Activated T-cell treated with anti-CD3 and anti-CD28 coated beads, Interleukin-2, amount 50 U/mL, for 48 hours (primary cell): ENCODE measurements around the gene OR2S2.
"Not testable (repeated sequence)": the region's sequence is repeated elsewhere in the genome, so short reads cannot be mapped to it uniquely, and the experiment has no call there.

ENCODE experiments used
- DNase-seq, 2 experiments: peaks; one replicate each; pipeline ENCODE4 v3.0.0-alpha.2; 2020

OR2S2 gene

DNA sequence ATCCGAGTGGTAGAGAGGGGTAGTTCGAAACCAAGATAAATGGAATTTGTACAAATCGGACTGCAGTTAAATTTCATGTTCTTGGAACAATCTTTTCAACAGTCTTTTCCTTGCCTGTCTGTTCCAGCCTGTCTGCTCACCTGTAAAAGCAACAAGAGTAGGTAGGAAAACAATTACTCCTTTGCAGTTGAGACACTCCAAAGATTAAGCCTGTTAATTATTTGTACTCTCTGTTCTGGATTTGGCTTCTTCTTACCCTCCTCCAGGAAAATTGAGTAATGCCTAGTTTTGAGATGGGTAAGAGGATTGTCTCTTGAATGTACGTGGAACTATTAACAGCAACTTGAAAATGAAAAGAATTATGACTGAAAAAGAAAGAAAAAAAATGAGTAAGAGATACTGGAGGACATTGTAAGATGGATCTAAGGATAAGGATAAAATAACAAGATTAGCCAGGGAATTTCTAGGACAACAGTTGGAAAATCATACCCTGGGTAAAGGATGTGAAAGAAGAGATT lies 24.3 kb downstream of the OR2S2 start:
- no peak for DNase-seq

DNA sequence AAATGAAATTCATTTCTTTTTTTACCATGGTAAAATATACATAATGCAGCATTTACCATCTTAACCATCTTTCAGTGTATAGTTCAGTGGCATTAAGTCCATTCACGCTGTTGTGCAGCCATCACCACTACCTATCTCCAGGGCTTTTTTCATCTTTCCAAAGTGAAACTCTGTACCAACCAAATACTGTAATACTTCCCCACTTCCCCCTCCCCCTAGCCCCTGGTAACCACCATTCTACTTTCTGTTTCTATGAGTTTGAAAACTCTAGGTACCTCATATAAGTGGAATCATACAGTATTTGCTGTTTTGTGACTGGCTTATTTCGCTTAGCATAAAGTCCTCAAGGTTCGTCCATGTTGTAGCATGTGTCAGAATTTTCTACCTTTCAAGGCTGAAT lies 25.2 kb downstream of the OR2S2 start:
- no peak for DNase-seq

DNA sequence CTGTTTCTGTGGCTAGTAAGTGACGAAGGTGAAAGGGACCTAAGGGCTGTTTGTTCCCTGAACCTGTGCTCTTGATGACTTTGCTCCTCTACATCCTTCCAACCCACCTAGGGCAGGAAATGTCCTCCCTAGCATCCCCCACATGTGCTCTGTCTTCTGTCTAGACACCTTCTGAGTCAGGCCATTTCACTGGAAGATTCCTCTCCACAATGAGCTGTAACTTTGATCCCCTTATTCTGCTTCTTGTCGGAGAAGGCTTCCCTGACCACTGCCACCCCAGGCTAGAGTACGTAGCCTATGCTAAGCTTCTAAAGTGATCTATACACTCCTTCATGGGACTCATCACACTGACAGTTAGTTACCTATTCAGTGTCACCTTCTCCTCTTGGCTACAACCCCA lies 27.0 kb downstream of the OR2S2 start:
- DNase-seq = no peak

DNA sequence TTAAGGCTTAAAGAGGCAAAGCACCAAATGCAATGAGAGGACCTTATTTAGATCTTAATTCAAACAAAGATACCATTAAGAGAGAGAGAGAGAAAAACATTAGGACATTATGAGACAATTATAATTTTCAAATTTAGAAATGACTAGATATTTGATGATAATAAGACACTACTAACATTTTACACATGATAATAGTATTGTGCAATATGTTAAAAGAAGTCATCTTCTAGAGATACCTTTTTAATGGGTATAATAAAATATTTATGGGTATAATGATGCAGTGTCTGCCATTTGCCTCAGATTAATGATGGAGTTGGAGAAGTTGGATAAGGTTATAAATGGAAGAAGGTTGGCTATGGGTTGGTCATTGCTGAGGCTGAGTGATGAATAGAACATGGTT lies 27.4 kb downstream of the OR2S2 start:
- DNase-seq = no peak

DNA sequence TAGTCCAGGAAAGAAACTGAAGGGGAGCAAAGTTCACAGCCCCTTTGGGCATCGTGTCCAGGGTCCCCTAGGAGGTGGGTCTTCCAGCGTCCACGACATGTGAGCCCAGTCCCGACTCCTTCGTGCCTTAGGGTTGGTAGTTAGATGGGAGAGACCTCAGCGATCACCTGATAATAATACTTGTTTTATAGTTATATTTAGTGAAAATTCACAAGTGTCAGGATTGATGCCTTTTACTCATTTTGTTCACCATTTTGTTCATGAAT lies 28.6 kb downstream of the OR2S2 start:
- DNase-seq = no peak

DNA sequence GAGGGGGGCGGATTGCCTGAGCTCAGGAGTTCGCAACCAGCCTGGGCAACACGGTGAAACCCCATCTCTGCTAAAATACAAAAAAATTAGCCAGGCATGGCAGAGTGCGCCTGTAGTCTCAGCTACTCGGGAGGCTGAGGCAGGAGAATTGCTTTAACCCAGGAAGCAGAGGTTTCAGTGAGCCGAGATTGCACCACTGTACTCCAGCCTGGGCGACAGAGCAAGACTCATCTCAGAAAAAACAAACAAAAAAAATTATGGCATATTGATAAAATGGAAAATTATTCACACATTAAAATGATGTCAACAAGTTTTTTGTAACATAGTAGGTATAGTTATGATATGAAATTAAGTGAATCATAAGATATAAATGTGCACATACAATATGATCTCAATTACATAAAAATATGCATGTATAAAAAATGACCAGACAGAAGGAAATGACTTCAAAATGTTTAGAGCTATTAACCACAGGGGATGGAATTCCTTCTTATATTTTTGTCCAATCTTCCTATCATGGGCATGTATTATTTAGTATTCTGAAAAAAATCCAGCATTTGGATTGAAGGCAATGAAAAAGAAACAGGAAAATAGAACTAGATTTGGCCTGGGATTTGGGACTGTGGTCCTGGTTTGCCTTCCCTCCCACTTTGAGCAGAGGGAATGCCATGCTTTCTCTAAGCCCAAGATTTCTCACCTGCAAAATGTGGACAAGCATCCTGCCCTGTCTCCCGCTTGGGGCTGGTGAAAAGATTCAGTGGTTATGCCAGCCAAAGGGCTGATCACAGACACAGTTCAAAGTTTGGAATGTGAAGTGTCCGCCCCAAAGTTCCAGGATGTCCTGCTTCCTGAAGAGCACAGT lies 29.1 kb downstream of the OR2S2 start:
- no peak for DNase-seq

DNA sequence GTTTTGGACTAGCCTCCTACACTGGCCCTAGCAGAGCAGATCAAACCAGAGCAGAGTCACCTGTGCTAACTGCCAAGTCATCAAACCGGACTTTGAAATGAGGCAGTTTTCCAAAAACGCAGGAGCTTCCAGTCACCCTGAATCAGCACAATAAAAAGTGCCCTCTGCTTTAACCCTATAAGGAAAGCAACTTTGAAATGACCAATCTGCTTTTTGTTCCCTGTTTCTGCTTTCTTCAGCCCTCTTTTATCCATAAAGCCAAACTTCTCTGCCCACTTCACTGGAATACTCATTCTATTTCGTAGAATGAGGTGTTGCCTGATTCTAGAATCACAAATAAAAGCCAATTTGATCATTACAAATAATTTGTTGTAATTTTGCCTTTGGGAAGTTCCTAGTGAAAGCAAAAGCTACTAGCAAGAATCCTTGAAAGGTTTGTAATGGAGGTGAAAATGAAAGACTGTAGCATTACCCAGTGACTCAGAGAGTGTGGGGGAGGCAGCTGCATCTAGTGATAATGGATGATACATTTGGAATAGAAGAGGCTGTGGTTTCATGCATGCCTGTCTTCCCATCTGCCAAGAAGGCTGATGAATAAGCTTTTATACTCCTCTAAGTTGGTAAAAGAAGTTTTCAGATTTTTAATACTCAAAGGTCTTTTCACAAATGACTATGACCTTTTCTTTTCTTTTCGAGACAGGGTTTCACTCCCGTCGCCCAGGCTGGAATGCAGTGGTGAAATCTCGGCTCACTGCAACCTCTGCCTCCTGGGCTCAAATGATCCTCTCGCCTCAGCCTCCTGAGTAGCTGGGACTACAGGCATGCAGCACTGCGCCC lies 33.8 kb downstream of the OR2S2 start:
- no peak for DNase-seq

DNA sequence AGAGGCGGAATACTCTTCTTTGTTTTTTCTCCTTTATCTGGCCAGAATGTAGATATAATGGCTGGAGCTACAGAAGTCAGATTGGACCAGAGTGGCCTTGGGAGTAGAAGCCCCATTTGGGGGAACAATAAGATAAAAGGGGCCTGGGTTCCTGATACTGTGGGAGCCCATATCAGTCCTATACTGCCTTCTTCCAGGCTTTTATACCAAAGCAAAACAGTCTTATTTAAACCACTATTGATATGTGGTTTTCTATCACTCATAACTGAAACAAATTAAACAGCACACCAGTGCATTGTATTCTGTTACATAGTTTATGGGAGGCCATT lies 34.4 kb downstream of the OR2S2 start:
- no peak for DNase-seq

DNA sequence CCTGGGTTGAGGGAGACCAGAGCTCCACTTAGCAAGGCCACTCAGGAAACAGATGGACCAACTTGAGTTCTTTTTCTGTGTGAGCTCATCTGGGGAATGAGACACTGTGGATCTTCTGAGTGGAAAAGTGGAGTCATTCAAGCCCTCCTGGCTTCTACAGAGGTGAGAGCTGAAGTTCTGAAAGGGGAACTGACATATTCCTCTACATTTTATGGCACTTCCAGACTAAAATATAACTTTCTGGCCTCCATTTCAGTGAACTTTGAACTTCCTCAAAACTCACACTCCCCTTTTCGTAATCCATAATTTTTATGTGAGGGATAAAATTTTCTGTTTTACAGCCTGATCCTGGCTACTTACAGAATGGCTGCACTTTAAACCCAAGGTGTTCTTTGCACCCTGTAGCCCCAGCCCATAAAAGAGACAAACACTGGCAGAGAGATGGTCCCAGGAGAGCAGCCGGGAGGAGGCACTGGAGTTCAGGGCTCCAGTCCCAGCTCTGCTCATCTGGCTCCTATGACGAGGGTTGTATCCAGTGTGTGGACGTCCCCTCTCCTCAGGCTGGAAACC lies 37.8 kb downstream of the OR2S2 start:
- DNase-seq = no peak

DNA sequence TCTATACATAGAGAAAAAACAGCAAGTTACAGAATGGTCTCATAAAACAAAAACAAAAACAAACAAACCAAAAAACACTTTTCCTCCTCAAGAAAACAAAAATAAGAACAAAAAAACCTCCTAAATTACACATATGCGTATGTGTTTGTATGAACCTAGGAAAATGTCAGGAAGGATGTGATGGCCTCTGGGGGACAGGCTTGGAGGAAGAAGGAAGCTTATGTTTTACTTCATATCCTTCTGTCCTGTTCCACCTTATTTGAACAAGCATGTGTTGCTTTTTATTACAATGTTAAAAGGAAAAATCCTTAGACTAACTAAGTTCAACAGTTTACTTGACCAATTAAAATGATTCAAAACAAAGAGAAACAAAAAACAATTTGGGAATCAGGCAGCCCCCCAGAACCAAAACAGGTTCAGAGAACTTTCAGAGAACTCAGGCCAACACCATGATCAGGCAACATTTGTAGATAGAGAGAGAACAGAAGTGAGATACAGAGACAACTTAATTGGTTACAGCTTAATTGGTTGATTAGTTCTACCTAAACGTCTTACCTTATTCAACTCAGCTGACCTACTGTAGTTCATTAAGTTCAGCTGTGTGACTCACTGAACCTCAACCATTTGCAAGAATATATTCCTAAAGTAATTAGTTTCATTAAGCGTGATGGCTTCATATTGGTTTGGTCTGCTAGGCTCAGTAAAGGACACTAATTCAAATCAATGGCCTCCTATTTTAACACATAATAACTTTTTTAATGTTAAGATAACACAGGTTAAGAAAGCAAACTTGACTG lies 38.5 kb downstream of the OR2S2 start:
- no peak for DNase-seq

DNA sequence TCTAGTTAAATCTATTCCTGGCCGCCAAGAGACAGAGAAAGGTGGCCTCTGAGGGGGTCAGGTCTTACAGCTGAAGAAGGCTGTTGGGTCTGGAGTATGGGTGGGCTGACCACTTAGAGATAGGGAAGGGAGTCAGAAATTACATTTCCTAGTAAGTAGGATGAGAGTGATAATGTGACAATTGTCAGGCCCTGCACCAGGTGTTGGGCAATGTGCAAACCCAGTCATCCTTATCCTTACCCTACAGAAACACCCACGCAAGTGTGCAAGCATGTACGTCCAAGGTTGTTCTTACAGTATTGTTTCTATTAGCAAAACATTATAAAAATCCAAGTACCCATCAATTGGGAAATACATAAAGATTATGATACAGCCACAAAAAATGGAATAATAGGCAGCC lies 39.2 kb downstream of the OR2S2 start:
- no peak for DNase-seq

DNA sequence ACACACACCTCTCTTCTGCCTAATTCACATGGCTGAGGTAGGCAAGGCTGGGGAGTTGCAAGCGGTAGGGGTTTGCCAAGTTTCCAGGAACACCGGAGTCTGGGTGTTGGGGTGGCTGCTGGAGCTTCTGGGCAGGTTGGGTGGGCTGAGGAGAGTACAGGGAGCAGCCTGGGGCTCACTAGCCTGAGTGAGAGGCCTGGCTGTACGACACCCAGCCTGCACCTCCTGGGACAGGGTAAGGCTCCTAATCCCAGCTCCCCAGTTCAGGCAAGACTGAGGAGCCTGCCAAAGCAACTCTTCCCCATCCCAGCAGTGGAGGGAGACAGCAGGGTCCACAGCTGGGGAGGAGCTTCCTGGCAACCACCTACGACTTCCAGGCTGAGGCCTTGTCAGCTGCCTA lies 40.7 kb downstream of the OR2S2 start:
- no peak for DNase-seq

DNA sequence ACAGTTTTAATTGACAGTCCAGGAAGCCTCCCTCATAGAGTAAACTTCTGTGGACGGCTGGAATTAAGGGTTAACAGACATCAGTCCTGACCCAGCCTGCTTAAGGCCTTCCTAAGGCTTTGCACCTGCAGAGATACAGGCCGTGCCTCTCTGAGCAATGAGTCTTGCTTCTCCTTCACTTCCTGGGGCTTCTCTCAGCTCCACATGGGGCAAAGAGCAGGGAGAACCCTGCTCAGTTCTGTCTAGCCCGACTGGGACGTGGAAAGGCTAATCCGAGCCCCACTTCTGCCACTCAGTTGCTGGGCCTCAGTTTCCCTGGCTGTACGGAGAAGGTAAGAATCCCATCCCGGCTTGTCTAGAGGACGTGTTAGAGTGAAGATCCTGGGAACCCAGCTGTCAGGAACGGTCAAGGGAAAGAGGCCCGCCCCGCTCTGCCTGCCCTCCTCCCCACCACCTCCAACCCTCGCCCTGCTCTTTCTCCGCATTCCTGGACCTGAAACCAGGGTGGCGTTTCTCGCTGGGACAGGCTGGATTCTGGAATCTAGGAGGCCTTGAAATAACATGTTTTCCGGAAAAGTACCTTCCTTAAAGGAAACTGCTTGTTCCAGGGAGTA lies 42.2 kb downstream of the OR2S2 start:
- no peak for DNase-seq

DNA sequence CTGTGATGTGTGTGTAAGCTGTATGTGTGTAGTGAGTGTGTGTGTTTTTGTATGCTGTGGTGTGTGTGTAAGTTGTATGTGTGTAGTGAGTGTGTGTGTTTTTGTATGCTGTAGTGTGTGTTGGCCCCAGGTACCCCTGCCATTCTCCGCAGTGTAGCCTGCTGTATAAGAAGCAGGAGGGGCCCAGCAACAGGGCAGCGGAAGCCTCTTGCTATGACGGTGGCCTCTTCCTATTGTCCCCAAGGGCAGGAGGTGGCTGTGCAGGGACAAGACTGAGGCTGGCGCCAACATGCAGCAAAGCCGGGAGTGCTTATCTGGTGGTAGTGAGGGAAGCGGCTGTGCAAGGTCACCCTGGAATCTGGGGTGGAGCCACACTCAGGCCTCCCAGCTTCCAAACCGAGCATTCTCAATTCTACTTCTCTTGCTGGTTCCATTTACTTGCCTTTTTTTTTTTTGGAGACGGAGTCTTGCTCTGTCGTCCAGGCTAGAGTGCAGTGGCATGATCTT lies 43.6 kb downstream of the OR2S2 start:
- no peak for DNase-seq

DNA sequence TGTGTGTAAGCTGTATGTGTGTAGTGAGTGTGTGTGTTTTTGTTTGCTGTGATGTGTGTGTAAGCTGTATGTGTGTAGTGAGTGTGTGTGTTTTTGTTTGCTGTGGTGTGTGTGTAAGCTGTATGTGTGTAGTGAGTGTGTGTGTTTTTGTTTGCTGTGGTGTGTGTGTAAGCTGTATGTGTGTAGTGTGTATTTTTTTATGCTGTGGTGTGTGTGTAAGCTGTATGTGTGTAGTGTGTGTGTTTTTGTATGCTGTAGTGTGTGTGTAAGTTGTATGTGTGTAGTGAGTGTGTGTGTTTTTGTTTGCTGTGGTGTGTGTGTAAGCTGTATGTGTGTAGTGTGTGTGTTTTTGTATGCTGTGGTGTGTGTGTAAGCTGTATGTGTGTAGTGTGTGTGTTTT lies 44.5 kb downstream of the OR2S2 start:
- not testable (repeated sequence) for DNase-seq

DNA sequence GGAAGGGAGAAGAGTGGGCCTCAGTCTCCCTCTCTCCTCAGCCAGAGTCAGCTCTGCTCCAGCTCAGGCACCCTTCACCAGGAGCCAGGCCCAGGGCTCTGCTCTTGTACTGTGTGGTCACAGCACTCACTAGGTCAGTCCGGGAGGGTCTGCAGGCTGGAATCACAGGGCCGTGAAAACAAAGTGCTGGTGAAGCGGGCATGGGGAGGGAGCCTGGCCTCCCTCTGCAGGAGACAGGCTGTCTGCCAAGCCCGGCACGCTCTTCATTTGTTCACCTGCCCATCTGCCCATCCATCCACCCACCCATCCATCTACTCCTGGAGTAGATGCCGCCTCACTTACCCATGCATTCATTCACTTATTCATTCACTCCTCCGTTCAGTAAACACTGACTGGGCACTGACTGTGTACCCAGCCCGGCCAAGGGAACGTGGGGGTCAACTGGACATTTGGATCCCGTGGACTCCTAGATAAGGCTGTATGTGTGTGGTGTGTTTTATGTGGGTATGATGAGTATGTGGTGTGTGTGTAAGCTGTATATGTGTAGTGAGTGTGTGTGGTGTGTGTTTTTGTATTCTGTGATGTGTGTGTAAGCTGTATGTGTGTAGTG lies 45.1 kb downstream of the OR2S2 start:
- no peak for DNase-seq

DNA sequence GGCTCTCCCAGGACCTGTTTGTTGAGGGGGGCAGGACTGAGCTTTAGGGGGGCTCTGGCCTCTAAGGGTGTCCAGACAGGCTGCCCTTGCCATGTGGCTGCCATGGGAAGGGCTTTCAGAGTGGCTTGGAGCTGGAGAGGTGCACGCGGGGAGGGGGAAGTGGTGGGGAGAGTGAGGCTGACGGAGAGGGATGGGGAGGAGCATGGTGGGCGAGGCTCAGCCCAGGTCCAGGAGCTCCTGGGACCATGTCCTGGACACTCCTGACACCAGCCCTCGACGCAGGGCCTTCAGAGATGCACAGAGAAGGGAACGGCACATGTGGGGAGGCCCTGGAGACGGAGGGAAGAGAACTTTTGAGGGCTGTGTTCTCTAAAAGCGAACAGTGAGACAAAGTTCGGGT lies 46.3 kb downstream of the OR2S2 start:
- no peak for DNase-seq

DNA sequence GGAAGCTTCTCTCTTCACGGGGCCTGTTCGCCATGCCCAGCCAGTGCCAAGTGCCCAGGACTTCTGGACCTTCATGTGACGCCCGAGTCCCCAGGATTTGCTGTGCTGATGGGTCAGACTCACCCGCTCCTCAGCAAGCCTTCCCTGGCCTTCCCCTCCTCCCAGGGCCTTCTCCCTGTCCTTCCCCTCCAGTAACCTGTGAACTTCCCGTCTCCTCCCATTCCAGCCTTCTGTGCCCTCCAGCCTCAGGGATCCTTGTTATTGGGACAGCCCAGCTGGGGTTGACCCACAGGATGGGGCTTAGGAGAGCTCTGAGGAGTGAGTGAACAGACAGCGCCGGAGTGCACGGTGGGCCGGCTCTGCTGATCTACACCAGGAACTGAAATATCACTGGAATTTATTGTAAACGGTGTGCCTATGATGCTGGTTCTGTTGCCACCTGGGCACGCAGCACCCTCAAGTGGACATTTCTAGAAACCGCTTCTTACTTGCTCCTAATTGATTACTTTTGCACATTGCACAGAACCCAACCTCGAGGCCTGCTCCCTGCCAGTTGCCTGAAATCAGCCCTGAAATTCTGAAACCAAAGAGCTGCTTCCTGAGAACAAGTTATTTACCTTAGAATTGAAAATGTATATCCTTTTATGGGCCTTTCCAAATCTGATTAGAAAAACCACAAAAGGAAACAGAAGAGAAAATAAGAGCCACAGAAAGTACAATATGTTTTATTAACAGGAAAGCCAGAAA lies 47.2 kb downstream of the OR2S2 start:
- peak; percentile 55 to 58 for DNase-seq

DNA sequence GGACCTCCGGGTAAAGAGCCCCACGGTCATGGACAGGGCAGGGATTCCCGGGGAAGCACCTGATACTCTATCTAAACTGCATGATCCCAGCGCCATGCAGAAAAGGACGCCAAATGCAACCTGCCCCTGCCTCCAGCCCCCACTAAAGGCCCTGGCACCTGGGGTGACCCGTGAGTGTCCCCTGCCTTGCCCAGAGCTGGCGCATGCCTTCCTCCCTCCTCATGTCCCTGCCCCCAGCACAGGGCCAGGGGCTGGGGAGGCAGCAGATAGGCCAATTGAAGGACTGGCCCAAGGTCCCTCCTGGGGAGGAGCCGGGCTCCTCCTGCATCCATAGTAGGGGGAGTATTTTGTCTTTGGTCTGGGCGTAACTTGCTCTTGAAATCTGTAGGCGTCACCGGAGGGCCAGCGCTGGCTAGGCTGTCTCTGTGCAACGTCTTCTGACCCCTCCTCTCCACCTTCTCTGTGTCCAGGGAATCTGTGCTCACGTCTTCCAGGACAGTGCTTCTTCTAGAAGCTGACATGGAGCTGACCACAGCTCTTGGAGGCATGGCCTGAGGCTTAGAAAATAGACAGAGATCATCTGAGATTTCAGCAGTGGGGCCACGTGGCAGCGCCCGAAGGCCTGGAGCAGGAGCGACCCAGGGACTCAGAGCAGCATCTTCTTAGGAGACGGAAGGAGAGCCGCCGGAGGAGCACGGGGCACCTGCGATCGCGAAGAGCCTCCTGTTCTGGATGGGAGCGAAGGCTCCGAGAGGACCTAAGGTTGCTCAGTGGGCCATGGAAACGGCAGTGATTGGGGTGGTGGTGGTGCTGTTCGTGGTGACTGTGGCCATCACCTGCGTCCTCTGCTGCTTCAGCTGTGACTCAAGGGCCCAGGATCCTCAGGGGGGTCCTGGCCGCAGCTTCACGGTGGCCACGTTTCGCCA lies 48.0 kb downstream of the OR2S2 start:
- DNase-seq = no peak

DNA sequence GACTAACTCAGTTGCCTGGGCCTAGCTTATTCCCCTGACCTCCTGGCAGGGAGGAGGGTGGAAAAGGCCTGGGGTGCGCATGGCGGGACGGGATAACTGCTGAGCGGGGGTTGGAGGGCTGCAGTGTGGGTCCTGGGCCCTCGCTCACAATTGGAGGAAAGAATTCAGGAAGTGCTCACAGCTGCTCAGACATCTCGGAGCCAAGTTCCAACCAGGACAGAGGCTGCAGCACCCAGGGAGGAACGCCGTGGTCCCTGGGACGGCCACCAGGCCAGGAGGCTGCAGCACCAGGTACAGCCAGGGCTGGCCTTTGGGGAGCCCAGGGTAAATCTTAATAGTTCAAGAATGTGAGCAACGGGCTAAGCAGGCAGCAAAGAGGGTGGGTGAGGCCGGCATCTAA lies 48.7 kb downstream of the OR2S2 start, which contains the start of gene SPAAR:
SPAAR (plus strand) TSS at position 217 of the 400 bp plus-strand sequence. CDS start 974 bp downstream, outside the sequence.
- DNase-seq = no peak
